K562 (cell line): Measurements from ENCODE around the gene AMZ1. TPM values are rescaled to one million over a fixed set of nuclear protein-coding genes. Genes with fewer than 3 reads are reported as not detected.

Experiments used
- ATAC-seq: fragments of 200-7000 bp; cut with Tn5 transposase; 3 replicates; pipeline ENCODE4 v1.9.1; 2020; ENCODE audit warnings: moderate library complexity
- BruUV-seq: library from RNA; stranded (reverse); fragments of 400-500 nt; replicated peaks from 2 replicates; lab custom pipeline; 2021; lab: Mats Ljungman, UMichigan
- CTCF ChIA-PET: fragments of 300-600 bp; formaldehyde crosslinking; extraction: SDS; loops from one replicate; lab custom pipeline; 2021; ENCODE audit warnings: low intra/inter-chr PET ratio; lab: Yijun Ruan, JAX
- POLR2A ChIA-PET: fragments of 300-600, 350-650 bp; sonication (Branson Sonifier 250); formaldehyde crosslinking; extraction: SDS; loops from one replicate; lab custom pipeline; 2021; ENCODE audit warnings: antibody characterized with exemption, inconsistent platforms; lab: Yijun Ruan, JAX
- DNase-seq, 4 experiments: peaks; one replicate each; pipeline versions ENCODE4 v3.0.0 to v3.0.0-alpha.2; 2011 to 2018; ENCODE audit warnings: low spot score in 3 of 4, mixed read lengths in 3 of 4; ENCODE audit errors: extremely low read depth in 1 of 4
- FAIRE-seq: peaks from 2 replicates; lab custom pipeline; 2011; peaks lifted over from hg19 to GRCh38; lab: Jason Lieb, UNC
- H2AFZ ChIP-seq: 2 replicates; pipeline ENCODE4 v1.6.0; 2011; ENCODE audit warnings: low read depth, low read length, control low read depth, inconsistent platforms
- H3K27ac ChIP-seq: fragments of 200-600 bp; 3 replicates; pipeline ENCODE4 v1.8.0; 2011; ENCODE audit warnings: low read depth, mild to moderate bottlenecking, control low read depth, inconsistent platforms, low read length, moderate library complexity, mixed read lengths; ENCODE audit errors: extremely low read depth
- H3K27me3 ChIP-seq, 2 experiments: fragments of 300-600 bp in 1 of 2; 2 replicates in 1 of 2; 3 replicates in 1 of 2; pipeline versions ENCODE4 v1.6.0 to v1.8.0; 2011; ENCODE audit warnings: inconsistent platforms in 2 of 2, low read length in 2 of 2, mild to moderate bottlenecking in 1 of 2, mixed read lengths in 1 of 2, moderate library complexity in 1 of 2; ENCODE audit not compliant: control insufficient read depth in 2 of 2, insufficient read depth in 2 of 2
- H3K36me3 ChIP-seq: fragments of 300-600 bp; 3 replicates; pipeline ENCODE4 v1.8.0; 2011; ENCODE audit warnings: mild to moderate bottlenecking, low read length, inconsistent platforms; ENCODE audit not compliant: control insufficient read depth, insufficient read depth
- H3K4me1 ChIP-seq, 2 experiments: fragments of 200-600 bp in 1 of 2; replicated peaks in 1 of 2; 2 replicates in 1 of 2; 3 replicates in 1 of 2; pipeline versions ENCODE4 v1.5.1 to v1.8.0; 2011; ENCODE audit warnings: inconsistent platforms in 2 of 2, low read length in 2 of 2, mild to moderate bottlenecking in 1 of 2, mixed read lengths in 1 of 2, moderate library complexity in 1 of 2; ENCODE audit not compliant: control insufficient read depth in 2 of 2, insufficient read depth in 2 of 2
- H3K4me2 ChIP-seq: 2 replicates; pipeline ENCODE4 v1.6.1; 2011; ENCODE audit warnings: low read length, control low read depth, inconsistent platforms, mixed read lengths; ENCODE audit not compliant: insufficient read depth
- H3K4me3 ChIP-seq: fragments of 200-600 bp; sonication (generic), shearing (Covaris generic); 2 replicates; pipeline ENCODE4 v1.5.1; 2016; ENCODE audit warnings: control low read depth, inconsistent platforms
- H3K79me2 ChIP-seq: fragments of 200-600 bp; 3 replicates; pipeline ENCODE4 v1.8.0; 2011; ENCODE audit warnings: low read length, inconsistent platforms; ENCODE audit not compliant: control insufficient read depth, insufficient read depth
- H3K9ac ChIP-seq, 2 experiments: 2 replicates each; pipeline versions ENCODE4 v1.6.0 to v1.6.1; 2011; ENCODE audit warnings: low read depth in 2 of 2, low read length in 2 of 2, control low read depth in 1 of 2, inconsistent platforms in 1 of 2, mild to moderate bottlenecking in 1 of 2, mixed read lengths in 1 of 2; ENCODE audit not compliant: insufficient read depth in 1 of 2
- H3K9me1 ChIP-seq: one replicate; pipeline ENCODE4 v1.6.0; 2011; ENCODE audit warnings: inconsistent platforms, mild to moderate bottlenecking, low read length, moderate library complexity; ENCODE audit not compliant: control insufficient read depth, insufficient read depth
- H3K9me3 ChIP-seq: replicated peaks from 2 replicates; pipeline ENCODE4 v1.5.1; 2011; ENCODE audit warnings: low read depth, low read length, inconsistent platforms; ENCODE audit not compliant: control insufficient read depth, insufficient read depth
- H4K20me1 ChIP-seq: replicated peaks from 2 replicates; pipeline ENCODE4 v1.6.1; 2011; ENCODE audit warnings: low read length, inconsistent platforms, mixed read lengths; ENCODE audit not compliant: control insufficient read depth, insufficient read depth
- CBFB ChIP-seq: sonication (generic); formaldehyde crosslinking; IDR thresholded peaks from 2 replicates; pipeline ENCODE4 v1.4.0; 2020; ENCODE audit warnings: mild to moderate bottlenecking, missing genetic modification reagents
- GABPA ChIP-seq: fragments of 200-800 bp; sonication (Bioruptor generic); conservative IDR thresholded peaks from 2 replicates; pipeline ENCODE4 v1.6.1; 2016; ENCODE audit warnings: low read depth, missing genetic modification characterization, missing compliant biosample characterization
- RBM34 ChIP-seq: fragments of 200-400 bp; formaldehyde crosslinking; IDR thresholded peaks from 2 replicates; pipeline ENCODE4 v1.6.1; 2018; ENCODE audit warnings: low read length, borderline replicate concordance; ENCODE audit not compliant: insufficient read depth
- WGBS: fragments of 100-300 bp; shearing (Covaris generic); methylation state at CpG from one replicate; pipeline ENCODE4 v1.1.6; 2016; ENCODE audit warnings: low coverage, mixed read lengths; ENCODE audit not compliant: insufficient coverage; ENCODE audit errors: missing lambda C conversion rate; 5-methylcytosine and 5-hydroxymethylcytosine counted together
- in situ Hi-C: fragments of 300-500 bp; cut with MboI; formaldehyde crosslinking; loops from 4 replicates; pipeline ENCODE4 v1.15.0; 2018; ENCODE audit warnings: inconsistent platforms, mixed read lengths
- intact Hi-C: fragments of 100-400 bp; cut with micrococcal nuclease; formaldehyde crosslinking; loops from 2 replicates; pipeline ENCODE4 v1.14.2; 2022
- polyA plus RNA-seq, 8 experiments: library from polyadenylated mRNA; depleted of rRNA in 4 of 8; stranded (reverse) in 5 of 8; unstranded in 3 of 8; fragments of >200 nt; fragmentation: Nextera tagmentation in 2 of 8; fragmentation: Illumina TruSeq in 1 of 8; extraction: Ambion mirVana in 2 of 8; extraction: Trizol in 1 of 8; gene quantifications; 2 replicates each; pipeline versions ENCODE4 v1.2.1 to v1.2.3, GENCODE V29; 2011 to 2014; ENCODE audit warnings: inconsistent platforms in 1 of 8, missing spikeins in 1 of 8
- total RNA-seq, 7 experiments: library from RNA; depleted of rRNA in 6 of 7; stranded (reverse); fragments of >200 nt in 6 of 7; fragmentation: Illumina TruSeq in 2 of 7; extraction: Trizol in 2 of 7; gene quantifications; 2 replicates each; pipeline versions ENCODE4 v1.2.1 to v1.2.3, GENCODE V29; 2011 to 2021; ENCODE audit warnings: low replicate concordance in 1 of 7
- TF ChIP-seq, protein P1 (sequence below), 2 experiments: fragments of 450-650 bp; formaldehyde crosslinking in 1 of 2; IDR thresholded peaks; 2 replicates each; pipeline versions ENCODE4 v1.4.0 to v1.6.1; 2014 to 2020; ENCODE audit warnings: mild to moderate bottlenecking in 2 of 2, borderline replicate concordance in 1 of 2, low read depth in 1 of 2
- TF ChIP-seq, protein P2 (sequence below): fragments of 250-450 bp; sonication (Bioruptor Pico); IDR thresholded peaks from 2 replicates; pipeline ENCODE4 v1.4.0; 2020

AMZ1 gene
- total and polyA plus RNA-seq, 9 of the 15 experiments (the other 6 are each of a cell fraction or from before 2014, with no cell fraction given), result not detected

DNA sequence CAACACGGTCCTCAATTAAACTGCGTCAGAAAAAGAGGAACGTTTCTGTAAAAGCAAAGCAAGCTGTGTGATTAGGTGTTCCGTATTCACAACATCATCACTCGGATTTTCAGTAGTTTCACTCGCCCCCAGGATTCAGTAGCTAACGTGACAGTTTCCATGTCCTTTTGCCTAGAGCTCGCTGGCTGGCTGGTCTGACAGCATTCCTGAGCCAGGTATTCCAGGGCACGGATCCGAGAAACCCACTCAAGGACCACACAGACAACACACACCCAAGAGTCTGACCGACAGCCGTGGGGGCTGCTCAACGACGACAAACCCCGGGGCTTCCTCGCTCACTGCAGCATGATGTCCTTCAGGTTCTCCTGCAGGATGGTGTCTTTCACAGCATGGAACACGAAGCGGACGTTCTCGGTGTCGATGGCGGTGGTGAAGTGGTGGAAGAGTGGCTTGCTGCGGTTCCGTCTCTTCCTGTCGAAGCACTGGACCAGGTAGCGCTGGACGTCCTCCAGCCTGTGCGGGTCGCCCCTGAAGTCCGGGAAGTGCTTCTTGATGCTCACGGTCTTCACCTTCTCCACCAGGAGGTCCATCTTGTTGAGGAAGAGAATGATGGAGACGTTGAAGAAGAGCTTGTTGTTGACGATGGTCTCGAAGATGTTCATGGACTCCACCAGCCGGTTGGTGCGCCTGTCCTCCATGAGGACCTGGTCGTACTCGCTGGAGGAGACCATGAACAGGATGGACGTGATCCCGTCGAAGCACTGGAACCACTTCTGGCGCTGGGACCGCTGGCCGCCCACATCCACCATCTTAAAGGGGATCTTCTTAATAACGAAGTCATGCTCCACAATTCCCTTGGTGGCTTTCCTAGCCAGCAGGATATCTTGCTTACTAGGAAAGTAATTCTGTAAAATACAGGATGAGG is 43.1 kb downstream of the AMZ1 start:
- H3K4me1 ChIP-seq, result peaks cover 36 to 46% of the 10 kb centered on the region in 2 experiments
- no TSS peak for BruUV-seq
- POLR2A ChIA-PET, result interaction anchor here (1.6 kb wide), 1 partner anchor 13 kb away, joined by 12 read pairs; no protein-coding TSS in a partner anchor
- TF ChIP-seq RBM34, result no peak
- no peak for TF ChIP-seq CBFB (CRISPR knock-in tag)
- TF ChIP-seq, protein P1, sequence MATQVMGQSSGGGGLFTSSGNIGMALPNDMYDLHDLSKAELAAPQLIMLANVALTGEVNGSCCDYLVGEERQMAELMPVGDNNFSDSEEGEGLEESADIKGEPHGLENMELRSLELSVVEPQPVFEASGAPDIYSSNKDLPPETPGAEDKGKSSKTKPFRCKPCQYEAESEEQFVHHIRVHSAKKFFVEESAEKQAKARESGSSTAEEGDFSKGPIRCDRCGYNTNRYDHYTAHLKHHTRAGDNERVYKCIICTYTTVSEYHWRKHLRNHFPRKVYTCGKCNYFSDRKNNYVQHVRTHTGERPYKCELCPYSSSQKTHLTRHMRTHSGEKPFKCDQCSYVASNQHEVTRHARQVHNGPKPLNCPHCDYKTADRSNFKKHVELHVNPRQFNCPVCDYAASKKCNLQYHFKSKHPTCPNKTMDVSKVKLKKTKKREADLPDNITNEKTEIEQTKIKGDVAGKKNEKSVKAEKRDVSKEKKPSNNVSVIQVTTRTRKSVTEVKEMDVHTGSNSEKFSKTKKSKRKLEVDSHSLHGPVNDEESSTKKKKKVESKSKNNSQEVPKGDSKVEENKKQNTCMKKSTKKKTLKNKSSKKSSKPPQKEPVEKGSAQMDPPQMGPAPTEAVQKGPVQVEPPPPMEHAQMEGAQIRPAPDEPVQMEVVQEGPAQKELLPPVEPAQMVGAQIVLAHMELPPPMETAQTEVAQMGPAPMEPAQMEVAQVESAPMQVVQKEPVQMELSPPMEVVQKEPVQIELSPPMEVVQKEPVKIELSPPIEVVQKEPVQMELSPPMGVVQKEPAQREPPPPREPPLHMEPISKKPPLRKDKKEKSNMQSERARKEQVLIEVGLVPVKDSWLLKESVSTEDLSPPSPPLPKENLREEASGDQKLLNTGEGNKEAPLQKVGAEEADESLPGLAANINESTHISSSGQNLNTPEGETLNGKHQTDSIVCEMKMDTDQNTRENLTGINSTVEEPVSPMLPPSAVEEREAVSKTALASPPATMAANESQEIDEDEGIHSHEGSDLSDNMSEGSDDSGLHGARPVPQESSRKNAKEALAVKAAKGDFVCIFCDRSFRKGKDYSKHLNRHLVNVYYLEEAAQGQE (IDR thresholded peaks at IDR 0.05; ENCODE audit: borderline replicate concordance), result no peak
- TF ChIP-seq, protein P1 (CRISPR knock-in tag; IDR thresholded peaks at IDR 0.05; ENCODE audit: low read depth), result no peak
- TF ChIP-seq GABPA (tag), result no peak
- TF ChIP-seq, protein P2, sequence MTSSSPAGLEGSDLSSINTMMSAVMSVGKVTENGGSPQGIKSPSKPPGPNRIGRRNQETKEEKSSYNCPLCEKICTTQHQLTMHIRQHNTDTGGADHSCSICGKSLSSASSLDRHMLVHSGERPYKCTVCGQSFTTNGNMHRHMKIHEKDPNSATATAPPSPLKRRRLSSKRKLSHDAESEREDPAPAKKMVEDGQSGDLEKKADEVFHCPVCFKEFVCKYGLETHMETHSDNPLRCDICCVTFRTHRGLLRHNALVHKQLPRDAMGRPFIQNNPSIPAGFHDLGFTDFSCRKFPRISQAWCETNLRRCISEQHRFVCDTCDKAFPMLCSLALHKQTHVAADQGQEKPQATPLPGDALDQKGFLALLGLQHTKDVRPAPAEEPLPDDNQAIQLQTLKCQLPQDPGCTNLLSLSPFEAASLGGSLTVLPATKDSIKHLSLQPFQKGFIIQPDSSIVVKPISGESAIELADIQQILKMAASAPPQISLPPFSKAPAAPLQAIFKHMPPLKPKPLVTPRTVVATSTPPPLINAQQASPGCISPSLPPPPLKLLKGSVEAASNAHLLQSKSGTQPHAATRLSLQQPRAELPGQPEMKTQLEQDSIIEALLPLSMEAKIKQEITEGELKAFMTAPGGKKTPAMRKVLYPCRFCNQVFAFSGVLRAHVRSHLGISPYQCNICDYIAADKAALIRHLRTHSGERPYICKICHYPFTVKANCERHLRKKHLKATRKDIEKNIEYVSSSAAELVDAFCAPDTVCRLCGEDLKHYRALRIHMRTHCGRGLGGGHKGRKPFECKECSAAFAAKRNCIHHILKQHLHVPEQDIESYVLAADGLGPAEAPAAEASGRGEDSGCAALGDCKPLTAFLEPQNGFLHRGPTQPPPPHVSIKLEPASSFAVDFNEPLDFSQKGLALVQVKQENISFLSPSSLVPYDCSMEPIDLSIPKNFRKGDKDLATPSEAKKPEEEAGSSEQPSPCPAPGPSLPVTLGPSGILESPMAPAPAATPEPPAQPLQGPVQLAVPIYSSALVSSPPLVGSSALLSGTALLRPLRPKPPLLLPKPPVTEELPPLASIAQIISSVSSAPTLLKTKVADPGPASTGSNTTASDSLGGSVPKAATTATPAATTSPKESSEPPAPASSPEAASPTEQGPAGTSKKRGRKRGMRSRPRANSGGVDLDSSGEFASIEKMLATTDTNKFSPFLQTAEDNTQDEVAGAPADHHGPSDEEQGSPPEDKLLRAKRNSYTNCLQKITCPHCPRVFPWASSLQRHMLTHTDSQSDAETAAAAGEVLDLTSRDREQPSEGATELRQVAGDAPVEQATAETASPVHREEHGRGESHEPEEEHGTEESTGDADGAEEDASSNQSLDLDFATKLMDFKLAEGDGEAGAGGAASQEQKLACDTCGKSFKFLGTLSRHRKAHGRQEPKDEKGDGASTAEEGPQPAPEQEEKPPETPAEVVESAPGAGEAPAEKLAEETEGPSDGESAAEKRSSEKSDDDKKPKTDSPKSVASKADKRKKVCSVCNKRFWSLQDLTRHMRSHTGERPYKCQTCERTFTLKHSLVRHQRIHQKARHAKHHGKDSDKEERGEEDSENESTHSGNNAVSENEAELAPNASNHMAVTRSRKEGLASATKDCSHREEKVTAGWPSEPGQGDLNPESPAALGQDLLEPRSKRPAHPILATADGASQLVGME (CRISPR knock-in tag), result no peak

More for the DNA sequence above, 43.1 kb downstream of the AMZ1 start:
- WGBS, result 94% methylated on average over 28 of the region's 45 CpGs
- H3K9me1 ChIP-seq, result no peaks in the 10 kb centered on the region
- no peak for ATAC-seq
- DNase-seq, result no peak
- intact Hi-C loops (no loop called here), in situ Hi-C loops (no loop called here)
- H2AFZ ChIP-seq, result no peak overlapping the region
- H3K79me2 ChIP-seq, result peaks cover 11% of the 10 kb centered on the region; the same call in 2 of the 3 replicates
- H3K27me3 ChIP-seq, result no peaks in the 10 kb centered on the region
- peaks cover 20% of the 10 kb centered on the region; the same call in 1 of the 3 replicates for H3K36me3 ChIP-seq
- no peak for FAIRE-seq
- no peak overlapping the region for H3K27ac ChIP-seq
- no peak overlapping the region for H3K4me3 ChIP-seq
- H3K9me3 ChIP-seq, result no peaks in the 10 kb centered on the region
- no peaks in the 10 kb centered on the region for H4K20me1 ChIP-seq
- CTCF ChIA-PET, result no interaction called here
- H3K4me2 ChIP-seq, result no peak overlapping the region
- 0 out of 4 replicates have a peak overlapping the region, but pooled peaks of 1 of the 2 experiments have one; percentile 11 for H3K9ac ChIP-seq
